ENCODE results near the gene CUBN.

The CUBN gene

DNA sequence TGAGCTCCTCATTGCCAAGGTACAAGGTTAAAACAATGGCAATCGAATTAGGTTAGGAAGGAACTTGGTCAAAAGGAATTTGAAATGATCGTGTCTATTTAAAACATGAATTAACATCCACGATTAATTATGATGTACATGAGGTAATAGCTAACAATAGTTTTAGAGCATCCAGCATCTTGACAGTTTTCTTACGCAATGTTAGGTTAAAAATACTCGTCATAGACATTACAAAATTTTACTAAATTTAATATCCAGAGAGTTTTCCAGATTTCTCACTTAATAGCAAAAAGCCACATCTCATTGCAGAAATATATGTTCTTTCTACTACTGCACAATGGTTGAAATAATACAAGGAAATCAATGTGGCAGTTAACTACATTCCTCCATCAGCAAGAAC is 22.6 kb downstream of the CUBN start:
- no peak for DNase-seq (ENCODE audit: low read depth)

DNA sequence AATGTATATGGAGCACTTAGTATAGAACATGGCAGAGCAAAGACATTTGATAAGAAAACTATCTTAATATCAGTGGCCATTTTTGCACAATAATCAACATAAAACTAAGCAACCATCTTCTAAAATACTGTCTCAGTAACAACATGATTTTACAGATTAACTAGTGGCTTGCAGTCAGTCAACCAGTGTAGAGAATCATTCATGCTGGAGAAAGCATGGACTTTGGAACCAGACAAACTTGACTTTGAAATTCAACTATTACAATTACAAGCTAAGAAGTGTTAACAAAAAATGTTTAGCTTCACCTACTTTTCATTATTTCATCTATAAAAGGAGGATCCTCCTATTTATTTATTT is 27.7 kb downstream of the CUBN start:
- no peak for DNase-seq (ENCODE audit: low read depth)

DNA sequence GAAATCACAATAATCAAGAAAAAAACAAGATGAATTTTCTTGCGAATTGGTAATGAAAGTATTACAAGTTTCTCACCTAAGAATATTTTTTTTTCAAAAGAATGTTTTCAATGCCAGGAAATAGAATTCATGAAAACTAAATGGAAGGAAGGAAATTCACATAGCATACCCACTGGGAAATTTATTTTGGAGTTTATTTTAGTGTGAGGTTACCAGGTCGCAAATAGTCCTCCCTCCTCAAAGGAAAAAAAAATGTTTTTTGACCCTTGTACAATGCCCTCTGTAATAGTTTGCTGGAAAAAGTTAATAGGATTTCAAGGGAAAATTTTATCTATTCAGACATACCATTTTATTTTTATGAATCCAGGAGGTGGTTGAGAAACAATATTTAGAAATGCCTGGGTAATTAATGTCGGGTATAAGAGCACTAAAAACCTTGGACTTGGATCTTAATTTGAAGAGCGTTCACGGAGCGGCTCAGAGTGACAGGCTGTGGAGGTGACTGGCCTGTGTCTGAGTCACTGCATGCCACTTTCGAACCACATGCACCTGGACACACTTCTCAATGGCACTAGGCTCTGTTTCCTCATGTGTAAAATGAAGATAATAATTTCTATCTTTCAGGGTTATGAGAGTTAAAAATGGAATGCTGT is 28.2 kb downstream of the CUBN start:
- DNase-seq (ENCODE audit: low read depth) = no peak

DNA sequence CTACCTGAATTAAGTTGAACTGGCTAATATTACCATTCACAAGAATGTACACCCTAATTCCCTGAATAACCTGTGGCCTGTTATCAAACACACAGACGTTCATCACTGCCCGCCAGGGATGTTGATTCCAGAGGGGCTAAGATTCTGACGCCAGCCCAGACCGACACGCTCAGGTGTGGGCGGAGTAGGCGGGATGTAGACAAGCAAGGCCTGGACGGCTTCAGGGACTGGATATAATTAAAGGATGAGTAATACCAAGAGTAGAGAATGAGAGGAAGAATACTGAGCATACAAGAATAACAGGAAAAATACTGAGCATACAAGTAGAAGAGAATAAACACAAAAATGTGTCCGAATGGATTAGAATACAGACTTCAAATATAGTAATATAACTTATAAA is 29.0 kb downstream of the CUBN start:
- DNase-seq (ENCODE audit: low read depth) = no peak

DNA sequence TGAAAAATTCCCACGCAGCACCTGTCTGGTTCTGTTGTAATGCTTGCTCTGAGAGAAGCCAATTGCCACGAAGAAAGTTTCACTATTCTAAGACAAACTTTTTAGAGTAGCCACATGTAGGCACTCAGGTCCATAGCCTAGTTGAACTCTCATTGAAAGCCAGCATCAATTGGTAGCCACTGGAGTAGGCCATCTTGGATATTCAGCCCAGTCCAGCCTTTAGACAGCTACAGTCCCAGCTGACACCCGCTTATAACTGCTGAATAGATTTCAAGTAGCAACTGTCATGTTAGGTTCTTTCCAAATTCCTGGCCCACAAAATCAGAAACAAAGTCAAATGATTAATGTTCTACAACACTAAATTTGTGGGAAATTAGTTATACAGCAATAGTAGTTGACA is 31.6 kb downstream of the CUBN start:
- DNase-seq (ENCODE audit: low read depth) = no peak

- no peak for DNase-seq (ENCODE audit: low read depth)
Measured at GRCh38 chr10:17094844-17095243, 34.8 kb downstream of the CUBN start.

DNA sequence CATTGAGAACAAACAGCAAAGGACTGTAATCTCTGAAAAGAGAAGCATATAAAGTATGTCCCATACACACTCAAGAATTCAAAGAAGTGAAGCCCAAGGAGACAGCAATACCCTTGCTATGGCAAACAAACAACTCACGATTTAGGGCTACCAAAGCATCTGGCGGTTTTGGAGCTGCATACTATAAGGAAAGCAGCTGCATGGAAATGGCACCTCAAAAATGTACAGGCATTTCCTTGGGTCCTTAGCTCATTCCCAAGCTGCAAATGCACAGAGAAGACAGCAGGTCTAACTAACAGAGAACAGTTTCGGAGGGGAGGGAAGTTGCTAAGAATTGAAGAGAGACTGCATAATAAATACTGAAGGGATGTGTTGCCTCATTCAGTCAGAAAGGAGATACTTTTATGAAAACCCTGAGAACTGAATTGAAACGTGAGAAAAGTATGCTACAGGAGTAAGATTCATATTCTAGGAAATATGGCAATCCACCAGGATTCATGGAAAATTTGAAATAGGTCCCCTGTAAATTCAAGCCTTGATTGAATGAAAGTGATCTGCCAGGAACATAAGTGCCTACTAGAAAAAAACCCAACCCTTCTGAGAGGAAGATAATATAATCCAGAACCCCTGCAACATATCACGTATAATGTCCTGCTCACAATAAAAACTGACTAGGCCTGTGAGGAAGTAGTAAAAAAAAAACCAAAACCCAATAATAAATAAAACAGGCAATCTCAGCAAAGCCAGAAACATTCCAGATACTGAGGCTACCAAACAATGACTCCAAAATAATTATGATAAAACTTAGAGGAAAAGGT is 36.4 kb downstream of the CUBN start:
- no peak for DNase-seq (ENCODE audit: low read depth)

DNA sequence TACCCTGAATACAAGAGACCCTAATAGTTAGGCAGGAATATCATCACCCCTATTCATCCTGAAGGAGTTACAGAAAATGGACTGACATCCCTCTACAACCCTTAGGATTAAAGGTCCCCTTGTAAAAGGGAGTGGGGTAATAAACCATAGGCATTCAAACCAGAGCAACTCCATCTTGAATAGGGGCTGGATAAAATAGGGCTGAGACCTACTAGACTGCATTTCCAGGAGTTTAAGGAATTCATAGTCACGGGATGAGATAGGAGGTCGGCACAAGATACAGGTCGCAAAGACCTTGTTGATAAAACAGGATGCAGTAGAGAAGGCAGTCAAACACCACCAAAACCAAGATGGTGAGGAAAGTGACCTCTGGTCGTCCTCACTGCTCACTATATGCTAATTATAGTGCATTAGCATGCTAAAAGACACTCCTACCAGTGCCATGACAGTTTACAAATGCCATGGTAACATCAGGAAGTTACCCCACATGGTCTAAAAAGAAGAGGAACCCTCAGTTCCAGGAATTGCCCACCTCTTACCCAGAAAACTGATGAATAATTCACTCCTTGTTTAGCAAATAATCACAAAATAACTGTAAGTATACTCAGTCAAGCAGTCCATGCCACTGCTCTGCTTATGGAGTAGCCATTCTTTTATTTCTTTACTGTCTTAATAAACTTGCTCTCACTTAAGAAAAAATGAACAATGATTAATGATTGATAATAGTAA is 37.2 kb downstream of the CUBN start:
- DNase-seq (ENCODE audit: low read depth) = no peak

GRCh38 chr10:17088118-17088806 is 41.3 kb downstream of the CUBN start:
- DNase-seq (ENCODE audit: low read depth) = no peak

- DNase-seq (ENCODE audit: low read depth) = no peak
Measured at GRCh38 chr10:17086865-17087367, 42.7 kb downstream of the CUBN start.

GRCh38 chr10:17085011-17085725 is 44.4 kb downstream of the CUBN start:
- DNase-seq (ENCODE audit: low read depth) = no peak

- DNase-seq (ENCODE audit: low read depth) = no peak
Measured at GRCh38 chr10:17084258-17084657, 45.4 kb downstream of the CUBN start.

GRCh38 chr10:17081431-17081830 is 48.2 kb downstream of the CUBN start:
- no peak for DNase-seq (ENCODE audit: low read depth)

DNA sequence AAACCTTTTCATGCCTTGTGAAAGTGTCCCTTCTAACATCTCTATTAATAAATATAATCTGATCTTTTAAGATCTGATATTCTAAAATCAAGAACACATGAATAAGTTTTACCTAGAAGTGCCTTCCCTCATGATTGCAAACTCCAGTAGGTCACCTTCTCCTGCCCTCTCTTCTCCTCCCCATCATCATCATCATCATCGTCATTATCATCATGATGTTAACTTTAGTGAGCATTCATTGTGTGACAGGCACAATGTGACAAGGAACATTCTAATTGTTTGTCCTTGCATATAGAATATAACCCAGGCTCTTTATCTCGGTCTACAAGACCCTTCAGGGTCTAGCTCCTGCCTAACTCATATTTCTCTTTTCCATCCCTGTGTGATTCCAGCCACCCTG is 51.7 kb downstream of the CUBN start:
- no peak for DNase-seq (ENCODE audit: low read depth)

GRCh38 chr10:17077346-17077781 is 52.2 kb downstream of the CUBN start:
- DNase-seq (ENCODE audit: low read depth) = no peak

DNA sequence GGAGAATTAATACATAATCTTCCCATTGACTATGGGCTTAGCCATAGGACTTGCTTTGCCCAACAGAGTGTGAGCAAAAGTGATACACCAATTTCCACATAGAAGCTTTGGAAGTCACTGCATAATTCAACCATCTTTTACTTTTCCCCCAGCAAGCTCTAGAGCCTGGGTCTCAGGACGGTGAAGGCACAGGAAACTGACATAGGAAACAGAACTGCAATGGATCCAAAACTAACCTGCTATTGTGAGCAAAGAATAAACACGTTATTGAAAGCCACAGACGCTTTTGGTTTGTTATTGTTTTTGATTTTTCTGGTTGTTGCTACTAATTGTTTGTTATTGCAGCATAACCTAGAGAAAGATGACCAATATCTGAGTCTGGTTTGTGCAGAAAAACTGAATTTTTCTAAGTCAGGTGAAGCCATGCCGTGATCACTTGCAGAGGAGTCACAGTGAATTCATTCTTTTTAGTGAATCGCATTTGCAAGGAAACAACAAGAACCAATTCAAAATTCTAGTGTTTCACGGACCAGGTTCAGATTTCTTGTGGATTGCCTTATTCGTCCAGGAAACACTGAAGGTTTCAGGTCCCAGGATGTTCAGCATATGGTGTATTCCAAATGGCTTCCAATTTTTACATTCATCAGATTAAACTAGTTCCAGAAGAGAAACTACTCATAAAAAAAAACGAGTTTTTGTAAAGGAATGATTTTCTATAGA is 52.8 kb downstream of the CUBN start:
- DNase-seq (ENCODE audit: low read depth) = no peak

- no peak for DNase-seq (ENCODE audit: low read depth)
Measured at GRCh38 chr10:17075533-17076359, 53.9 kb downstream of the CUBN start.

DNA sequence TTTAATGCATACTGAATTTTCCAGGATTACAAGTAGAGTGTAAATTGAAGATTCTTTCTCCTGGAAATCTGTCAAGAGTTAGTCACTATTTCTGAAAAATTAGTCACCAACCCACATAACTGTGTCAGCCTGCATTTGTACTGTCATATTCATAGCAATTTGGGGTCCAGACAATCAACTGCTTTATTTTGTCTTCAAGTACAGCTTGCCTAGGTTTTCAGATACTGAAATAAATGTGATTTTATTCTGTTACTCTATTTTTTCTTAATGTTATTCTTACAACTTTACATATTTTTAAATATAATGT is 55.1 kb downstream of the CUBN start:
- no peak for DNase-seq (ENCODE audit: low read depth)

DNA sequence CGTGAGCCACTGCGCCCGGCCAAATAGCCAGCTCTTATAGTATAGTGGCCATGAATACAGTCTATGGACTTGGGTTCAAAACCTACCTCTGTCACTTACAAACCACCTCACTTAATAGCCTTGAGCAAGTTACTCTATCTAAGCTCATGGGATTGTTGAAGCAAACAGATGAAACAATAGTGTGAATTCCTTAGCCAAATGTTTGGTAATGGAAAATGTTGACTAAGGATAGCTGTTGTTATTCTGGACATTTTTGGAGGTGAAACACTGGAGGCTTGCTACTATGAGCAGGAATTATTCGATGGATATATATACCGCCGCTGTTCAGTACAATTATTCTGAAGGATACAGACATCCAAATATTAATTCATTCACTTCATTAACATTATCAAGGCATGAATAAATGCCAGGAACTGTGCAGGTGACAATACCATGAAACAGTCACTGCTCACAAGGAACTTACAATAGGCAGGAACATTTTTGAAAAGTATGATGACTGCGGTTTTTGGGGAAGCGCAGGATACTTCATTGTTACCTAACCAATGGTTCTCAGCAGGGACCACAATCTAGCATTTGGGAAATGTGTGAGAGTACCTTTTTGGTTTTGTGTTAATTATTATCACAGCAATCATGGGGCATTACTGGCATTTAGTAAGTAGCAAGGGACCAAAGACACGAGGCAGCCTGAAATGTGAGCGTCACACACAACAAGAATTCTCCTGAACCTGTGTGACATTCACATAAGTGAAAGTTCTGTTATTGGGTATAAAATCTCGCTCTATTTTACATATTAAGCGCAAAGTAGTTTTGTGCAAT is 55.7 kb downstream of the CUBN start:
- DNase-seq (ENCODE audit: low read depth) = no peak

Data from HS-27A (cell line).